SU-DHL-6 (cell line): ENCODE results near the gene TRPV4.

Experiments
- EZH2phosphoT487 ChIP-seq: fragments of 200-600 bp; sonication (generic), shearing (Covaris generic); conservative IDR thresholded peaks from 2 replicates; pipeline ENCODE4 v1.6.1; 2018; ENCODE audit warnings: mild to moderate bottlenecking, antibody characterized with exemption, low read length, moderate library complexity, mixed read lengths
- TF ChIP-seq, protein P1 (sequence below): fragments of 200-600 bp; sonication (generic); IDR thresholded peaks from one replicate; pipeline ENCODE4 v1.5.1; 2017; ENCODE audit warnings: antibody characterized with exemption, mild to moderate bottlenecking, low read length, moderate library complexity; ENCODE audit not compliant: insufficient read depth, poor library complexity, severe bottlenecking

DNA sequence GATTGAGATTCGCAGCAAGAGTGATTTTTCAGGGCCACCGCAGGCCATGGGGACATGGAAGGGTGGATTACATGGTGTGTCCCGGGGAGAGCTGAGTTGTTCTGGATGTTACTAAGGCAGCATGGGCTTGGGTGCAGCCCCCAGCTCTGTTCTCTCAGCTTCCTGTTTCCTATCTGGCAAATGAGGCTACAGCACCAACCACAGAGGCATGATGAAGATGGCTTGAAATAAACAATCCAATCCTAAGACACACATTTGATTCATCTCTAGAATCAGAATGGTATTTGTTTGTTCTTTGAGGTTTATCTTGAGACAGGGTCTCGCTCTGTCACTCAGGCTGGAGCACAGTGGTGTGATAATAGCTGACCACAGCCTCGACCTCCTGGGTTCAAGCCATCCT, 25.6 kb upstream of the TRPV4 start:
- TF ChIP-seq, protein P1, sequence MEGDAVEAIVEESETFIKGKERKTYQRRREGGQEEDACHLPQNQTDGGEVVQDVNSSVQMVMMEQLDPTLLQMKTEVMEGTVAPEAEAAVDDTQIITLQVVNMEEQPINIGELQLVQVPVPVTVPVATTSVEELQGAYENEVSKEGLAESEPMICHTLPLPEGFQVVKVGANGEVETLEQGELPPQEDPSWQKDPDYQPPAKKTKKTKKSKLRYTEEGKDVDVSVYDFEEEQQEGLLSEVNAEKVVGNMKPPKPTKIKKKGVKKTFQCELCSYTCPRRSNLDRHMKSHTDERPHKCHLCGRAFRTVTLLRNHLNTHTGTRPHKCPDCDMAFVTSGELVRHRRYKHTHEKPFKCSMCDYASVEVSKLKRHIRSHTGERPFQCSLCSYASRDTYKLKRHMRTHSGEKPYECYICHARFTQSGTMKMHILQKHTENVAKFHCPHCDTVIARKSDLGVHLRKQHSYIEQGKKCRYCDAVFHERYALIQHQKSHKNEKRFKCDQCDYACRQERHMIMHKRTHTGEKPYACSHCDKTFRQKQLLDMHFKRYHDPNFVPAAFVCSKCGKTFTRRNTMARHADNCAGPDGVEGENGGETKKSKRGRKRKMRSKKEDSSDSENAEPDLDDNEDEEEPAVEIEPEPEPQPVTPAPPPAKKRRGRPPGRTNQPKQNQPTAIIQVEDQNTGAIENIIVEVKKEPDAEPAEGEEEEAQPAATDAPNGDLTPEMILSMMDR = no peak
- no peak for TF ChIP-seq EZH2phosphoT487
